Epithelial cell of esophagus (primary cell): ENCODE results near the gene GAB2.

Experiments
- DNase-seq: peaks from one replicate; pipeline ENCODE4 v3.0.0; 2010; ENCODE audit warnings: low read depth
- H3K4me3 ChIP-seq: 2 replicates; pipeline ENCODE4 v1.5.1; 2011; ENCODE audit warnings: mild to moderate bottlenecking, low read length, control low read depth
- TF ChIP-seq, protein P1 (sequence below): IDR thresholded peaks from 2 replicates; pipeline ENCODE4 v1.5.1; 2011; ENCODE audit warnings: low read depth, mild to moderate bottlenecking, low read length, control low read depth, inconsistent platforms; ENCODE audit not compliant: insufficient read depth; ENCODE audit errors: missing control alignments

GAB2 gene

DNA sequence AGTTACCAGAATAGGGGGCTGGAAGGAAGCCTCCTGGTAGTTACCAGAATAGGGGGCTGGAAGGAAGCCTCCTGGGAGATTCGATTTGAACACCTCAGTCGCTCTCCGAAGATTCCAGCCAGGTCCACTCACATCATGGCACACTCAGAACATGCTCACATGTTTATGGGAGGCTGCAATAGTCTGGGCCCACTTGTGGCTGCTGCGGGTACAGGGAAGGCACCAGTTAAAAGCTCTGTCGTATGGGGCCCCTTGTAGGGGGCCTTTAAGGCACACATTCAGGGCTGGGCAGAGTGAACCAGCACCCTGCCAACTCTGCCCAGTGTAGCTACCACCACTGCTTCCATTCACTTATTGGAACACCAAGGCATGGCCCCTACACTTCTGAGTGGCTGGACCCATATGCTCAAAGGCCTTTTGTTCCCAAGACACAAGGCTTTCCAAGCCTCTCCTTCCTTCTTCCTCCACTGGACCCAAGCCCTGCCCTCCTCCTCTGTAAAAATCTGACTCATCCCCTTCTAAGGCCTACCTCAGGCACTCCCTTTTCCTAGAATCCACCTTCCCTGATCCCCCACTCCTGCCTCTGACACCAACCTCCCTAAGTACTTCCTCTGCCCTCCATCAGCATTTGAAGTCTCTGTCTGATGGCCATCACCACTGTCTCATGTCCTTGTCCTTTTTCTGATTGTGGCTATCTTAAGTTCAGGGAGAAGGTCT is 200.9 kb downstream of the GAB2 start:
- TF ChIP-seq, protein P1, sequence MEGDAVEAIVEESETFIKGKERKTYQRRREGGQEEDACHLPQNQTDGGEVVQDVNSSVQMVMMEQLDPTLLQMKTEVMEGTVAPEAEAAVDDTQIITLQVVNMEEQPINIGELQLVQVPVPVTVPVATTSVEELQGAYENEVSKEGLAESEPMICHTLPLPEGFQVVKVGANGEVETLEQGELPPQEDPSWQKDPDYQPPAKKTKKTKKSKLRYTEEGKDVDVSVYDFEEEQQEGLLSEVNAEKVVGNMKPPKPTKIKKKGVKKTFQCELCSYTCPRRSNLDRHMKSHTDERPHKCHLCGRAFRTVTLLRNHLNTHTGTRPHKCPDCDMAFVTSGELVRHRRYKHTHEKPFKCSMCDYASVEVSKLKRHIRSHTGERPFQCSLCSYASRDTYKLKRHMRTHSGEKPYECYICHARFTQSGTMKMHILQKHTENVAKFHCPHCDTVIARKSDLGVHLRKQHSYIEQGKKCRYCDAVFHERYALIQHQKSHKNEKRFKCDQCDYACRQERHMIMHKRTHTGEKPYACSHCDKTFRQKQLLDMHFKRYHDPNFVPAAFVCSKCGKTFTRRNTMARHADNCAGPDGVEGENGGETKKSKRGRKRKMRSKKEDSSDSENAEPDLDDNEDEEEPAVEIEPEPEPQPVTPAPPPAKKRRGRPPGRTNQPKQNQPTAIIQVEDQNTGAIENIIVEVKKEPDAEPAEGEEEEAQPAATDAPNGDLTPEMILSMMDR = no peak
- peak; percentile 68 for DNase-seq
- H3K4me3 ChIP-seq = no peak overlapping the region

DNA sequence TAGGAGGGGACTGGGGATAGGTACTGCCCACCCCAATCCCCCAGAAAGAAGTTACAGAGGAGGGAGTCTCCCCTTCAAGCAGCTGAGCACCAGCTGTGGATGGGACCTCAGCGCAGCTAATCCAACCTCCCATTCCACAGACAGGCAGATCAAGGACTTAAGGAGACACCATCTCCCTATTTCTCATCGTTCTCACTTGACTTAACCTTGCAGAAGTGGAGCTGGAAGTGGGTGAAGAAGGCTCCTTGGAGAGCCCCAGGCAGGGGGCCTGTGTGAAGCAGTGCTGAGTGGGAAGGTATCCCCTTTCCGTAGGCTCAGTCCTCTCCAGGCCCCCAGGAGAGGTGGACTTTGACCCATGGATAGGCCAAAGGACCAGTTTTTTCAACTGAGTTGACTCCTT is 201.6 kb downstream of the GAB2 start:
- no peak for DNase-seq
- H3K4me3 ChIP-seq = no peak overlapping the region
- TF ChIP-seq, protein P1 = no peak

DNA sequence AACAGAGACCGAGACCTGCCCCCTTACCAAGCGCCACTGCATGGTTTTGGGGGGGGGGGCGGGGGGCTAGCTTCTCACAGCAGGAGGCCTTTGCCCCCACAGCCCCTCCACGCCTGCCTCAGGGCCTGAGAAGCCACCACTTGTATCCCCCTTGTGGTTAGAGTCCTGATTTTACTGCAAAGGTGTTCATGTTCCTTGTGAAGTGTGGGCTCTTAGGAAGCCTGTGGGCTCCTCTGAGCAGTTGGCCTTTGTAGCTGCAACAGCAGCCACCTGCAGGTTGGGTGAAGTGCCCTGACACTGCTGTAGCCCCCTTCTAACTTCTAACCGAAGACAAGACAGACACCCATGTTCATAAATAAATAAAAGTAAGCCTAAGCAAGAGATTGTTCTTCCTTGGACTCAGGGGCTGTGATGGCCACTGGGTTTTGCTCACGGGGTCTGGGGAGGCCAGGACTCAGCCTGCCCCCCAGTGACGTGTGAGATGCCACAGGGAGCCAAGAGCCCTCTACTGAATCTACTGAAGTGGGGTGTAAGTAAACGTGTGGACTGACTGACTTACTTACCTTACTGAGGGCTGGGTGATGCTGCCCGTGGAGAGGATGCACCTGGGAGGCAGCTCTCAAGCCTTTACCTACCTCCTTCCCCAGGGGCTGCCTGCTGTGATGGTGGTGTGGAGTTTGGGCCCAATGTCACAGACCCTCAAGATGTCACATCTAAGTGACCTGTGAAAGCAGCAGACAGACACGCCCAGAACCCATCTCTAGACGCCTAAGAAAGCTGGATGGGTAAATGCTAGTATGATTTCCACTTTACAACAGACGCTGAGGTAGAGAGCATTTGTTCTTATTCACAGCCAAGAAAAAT is 203.1 kb downstream of the GAB2 start:
- H3K4me3 ChIP-seq = no peak overlapping the region
- TF ChIP-seq, protein P1 = no peak
- DNase-seq = no peak

DNA sequence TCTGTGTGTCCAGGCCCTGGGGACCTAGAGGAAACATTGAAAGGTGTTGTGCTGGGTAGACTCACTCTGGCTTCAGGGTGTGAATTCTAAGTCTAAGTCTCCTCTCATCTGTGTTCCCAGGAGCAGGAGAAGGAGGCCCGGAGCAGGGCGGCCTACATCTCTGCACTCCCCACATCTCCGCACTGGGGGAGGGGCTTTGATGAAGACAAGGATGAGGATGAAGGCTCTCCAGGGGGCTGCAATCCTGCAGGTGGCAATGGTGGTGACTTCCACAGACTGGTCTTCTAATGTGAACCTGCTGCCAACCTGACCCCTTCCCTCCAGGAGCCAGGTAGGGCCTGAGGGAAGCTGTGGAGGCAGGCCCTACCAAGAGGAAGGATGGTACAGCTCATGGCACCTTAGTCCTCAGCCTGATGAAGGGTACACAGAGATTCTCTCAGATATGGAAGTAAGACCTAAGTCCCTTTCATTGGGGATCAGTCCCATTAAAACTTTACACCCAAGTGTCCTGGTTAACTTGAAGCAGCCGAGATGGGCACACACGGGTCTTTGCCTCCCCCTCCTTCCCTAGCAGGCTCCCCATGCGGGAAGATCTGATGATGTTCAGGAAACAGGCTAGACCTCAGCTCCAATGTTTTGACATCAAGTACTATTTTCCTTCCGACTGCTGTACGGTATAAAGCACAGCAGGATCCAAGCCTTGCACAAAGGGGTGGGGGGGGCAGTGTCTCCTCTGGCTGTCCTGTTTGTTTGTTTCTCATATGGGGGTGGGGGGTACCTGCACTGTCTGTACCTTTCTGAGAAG is 203.9 kb downstream of the GAB2 start:
- no peak overlapping the region for H3K4me3 ChIP-seq
- DNase-seq = no peak
- TF ChIP-seq, protein P1 = no peak

DNA sequence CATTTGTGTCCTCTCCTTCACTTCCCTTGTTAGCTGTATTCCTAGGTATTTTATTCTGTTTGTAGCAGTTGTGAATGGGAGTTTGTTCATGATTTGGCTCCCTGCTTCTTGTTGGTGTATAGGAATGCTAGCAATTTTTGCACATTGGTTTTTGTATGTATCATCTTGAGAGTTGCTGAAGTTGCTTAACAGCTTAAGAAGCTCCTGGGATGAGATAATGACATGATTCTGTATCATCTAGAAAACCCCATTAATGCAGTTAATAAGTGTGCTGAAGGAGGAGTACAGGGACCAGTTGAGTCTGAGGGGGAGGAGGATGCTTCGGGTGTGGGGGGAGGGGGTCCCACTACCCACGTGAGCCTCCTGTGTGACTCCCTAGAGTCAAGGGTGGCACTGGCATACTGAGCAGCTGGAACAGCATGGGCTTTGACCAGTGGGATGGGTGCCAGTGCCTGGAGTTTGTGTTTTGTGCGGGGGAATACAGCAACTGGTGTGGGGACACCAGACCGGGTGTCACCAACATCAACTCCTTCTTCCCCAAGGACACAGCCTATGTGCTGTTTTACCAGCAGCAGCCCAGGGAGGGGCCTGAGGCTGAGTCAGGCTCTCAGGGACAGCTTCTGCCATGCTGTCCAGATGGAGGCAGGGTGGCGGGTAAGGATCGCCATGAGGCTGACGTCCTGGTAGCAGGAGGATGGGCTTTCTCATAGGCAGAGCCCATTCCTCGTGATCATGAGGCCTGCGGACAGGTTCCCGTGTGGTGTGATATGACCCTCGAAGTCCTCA is 204.8 kb downstream of the GAB2 start:
- DNase-seq = no peak
- TF ChIP-seq, protein P1 = no peak
- H3K4me3 ChIP-seq = no peak overlapping the region

DNA sequence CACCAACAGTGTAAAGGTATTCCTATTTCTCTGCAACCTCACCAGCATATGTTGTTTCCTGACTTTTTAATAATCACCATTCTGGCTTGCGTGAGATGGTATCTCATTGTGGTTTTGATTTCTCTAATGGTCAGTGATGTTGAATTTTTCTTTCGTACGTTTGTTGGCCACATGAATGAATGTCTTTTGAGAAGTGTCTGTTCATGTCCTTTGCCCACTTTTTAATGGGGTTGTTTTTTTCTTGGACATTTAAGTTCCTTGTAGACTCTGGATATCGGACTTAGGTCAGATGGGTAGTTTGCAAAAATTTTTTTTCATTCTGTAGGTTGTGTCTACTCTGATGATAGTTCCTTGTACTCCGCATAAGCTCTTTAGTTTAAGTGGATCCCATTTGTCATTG is 206.1 kb downstream of the GAB2 start:
- no peak overlapping the region for H3K4me3 ChIP-seq
- DNase-seq = no peak
- TF ChIP-seq, protein P1 = no peak
